GM10847 (cell line): ENCODE measurements around the gene PACS1.

Experiments
- POLR2A ChIP-seq: IDR thresholded peaks from 2 replicates; pipeline ENCODE4 v1.6.1; 2011; ENCODE audit not compliant: insufficient read length; ENCODE audit errors: extremely low read depth

Gene PACS1

DNA sequence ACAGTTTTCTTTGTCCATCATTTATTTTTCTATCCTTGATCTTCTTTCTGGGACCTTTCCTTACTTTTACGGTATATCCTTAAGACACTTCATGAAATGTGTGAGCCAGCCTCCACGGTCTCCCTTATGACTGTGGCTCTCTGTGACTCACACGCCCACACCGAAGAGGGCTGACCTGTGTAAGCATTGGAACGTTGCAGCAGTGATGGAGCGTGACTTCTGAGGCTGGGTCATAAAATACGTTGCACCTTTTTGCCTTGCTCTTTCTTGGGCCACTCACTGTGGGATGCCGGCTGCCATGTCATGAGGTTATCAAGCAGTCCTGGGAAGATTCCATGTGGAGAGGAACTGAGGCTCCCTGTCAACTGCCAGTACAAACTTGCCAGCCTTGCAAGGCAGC, 102.1 kb downstream of the PACS1 start:
- no peak for TF ChIP-seq POLR2A

DNA sequence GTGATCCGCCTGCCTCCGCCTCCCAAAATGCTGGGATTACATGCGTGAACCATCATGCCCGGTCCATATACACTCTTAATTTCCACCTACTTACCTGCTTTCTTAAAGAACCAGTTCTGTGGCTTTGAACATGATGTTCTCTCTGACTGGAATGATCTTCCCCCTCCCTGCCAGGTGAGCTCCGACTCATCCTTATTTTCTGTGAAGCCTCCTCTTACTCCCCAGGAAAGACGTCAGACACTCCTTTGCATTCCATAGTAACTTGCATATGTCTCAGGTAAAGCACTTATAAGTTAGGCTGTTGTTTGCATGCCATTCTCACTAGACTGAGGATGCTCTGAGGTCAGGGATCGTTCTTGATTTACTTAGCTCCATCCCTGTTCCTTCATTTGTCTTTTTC, 106.6 kb downstream of the PACS1 start:
- TF ChIP-seq POLR2A = no peak

DNA sequence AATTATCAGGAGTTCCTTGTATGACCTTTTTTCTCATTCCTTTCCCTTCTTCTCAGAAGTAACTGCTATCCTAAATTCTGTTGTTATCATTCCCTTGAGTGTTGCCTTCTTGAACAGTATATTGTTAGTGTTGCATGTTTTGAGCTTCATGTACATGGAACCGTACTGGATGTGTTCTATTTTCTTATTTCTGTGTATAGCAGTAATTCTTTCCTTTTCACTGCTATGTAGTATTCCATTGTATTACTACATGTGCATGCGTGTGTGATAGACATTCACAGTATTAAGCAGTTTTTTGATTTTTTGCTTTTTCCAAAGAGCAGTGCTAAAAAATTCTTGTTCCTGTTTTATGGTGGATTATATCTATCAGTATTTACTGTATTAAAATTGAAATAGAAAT, 108.1 kb downstream of the PACS1 start:
- TF ChIP-seq POLR2A = no peak

DNA sequence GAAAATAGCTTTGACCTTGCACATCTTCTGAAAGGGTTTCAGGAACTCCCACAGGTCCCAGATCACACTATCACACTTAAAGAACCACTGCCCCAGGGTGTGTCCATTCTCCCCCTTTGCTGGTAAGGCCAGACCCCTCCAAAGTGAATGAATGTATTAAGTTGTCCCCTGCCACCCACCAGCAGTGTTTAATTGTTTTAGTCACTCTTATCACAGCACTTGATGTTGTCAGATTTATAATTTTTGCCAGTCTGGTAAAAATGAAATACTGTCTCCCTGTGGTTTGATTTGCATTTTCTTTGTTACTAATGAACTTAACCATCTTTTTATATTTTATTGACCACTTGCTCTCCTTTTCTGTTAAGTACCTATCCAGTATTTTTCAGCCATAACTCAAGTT, 108.8 kb downstream of the PACS1 start:
- TF ChIP-seq POLR2A = no peak

DNA sequence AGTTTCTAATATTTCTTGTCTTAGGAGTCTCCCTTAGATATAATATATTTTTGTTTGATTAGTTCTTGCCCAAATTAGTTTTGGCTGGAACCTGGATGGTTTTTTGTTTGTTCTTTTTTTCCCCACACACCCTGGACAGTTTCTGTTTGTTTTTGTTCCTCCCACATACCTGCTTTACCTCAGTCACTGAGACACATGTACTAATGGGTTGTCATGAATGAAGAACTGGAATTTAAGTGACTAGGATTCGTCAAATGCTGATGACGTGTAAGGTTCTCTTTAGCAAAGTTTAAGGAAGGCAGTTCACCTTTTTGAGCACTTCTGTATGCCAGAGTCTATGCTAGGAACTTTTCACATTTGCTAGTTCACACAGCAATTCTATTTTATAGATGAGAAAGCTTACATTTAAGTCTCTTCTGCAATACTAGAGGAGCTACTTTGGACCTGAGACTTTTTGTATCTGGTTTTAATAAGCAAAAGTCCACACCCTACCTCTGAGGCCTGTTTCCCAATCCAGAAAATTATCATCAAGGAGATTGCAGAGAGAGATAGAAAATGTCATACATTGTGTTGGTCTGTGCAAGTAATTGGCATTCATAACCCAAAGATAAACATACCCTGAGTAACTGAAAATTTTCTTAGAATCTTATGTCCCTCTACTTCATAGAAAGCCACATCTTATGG, 111.7 kb downstream of the PACS1 start:
- no peak for TF ChIP-seq POLR2A

DNA sequence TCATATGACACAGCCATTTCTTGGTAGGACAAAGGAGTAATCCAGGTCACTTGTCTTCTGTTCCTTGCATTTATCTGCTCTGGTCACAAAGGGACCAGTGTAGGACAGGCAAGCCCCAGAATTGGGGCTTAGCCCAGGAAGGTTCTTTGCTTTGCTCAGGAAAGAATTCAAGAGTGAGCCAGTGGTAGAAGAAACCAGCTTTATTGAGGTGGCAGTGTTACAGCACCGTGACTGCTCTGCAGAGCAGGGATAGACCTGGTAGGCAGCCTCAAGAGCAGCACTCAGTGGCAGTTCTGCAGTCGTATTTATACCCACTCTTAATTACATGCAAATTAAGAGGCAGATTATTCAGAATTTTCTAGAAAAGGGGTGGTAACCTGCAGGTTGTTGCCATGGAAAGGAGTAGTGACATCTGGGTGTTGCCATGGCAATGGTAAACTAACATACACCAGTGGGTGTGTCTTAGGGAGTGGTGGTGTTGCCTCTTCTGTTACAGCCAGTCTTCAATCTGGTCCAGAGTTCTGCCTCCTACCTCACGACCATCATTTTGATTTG, 113.5 kb downstream of the PACS1 start:
- no peak for TF ChIP-seq POLR2A

DNA sequence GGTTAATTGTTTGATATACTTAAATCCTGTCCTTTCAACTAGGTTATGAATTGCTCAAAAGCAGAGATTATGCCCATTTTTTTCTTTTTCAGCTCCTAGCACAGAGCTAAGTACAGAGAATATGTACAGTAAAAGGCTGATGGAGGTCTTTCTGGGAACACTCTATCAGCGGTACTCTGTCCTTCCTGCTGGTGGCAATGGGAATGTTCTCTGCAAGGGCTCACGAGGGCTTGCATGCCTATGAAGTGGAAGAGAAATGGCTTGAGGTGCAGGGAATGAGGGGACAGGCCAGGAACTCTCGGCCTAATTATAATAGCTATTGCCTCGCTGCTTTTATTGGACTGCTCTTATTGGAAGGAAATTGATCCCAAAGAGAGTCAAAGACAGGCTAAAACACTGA, 114.7 kb downstream of the PACS1 start:
- TF ChIP-seq POLR2A = no peak

DNA sequence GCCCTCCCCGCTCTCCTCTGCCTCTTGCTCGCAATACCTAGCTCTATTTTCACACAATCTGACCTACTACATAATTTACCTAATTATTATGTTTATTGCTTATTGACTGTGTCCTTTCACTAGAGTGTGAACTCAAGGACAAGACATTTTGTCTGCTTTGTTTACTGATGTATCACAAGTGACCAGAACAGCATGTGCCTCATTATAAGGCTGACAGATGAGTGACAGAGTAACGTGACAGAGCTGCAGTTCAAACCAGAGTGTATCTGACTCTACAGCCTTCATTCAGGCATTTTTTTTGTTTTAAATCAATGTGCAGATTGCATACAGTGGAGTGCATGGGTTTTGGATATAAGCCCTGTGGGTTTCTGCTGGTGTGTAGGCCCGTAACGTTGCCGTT, 116.4 kb downstream of the PACS1 start:
- no peak for TF ChIP-seq POLR2A

DNA sequence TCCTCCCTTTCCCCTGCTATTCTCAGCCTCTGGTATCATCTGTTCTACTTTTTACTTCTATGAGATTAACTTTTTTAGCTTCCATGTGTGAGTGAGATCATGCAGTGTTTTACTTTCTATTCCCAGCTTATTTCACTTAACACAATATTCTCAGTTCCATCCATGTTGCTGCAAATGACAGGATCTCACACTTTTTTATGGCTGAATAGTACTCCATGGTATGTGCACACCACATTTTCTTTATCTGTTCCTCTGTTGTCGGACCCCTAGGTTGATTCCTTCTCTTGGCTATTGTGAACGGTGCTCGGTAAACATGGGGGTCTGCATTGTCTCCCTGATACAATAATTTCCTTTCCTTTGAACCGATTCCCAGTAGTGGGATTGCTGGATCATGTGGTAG, 117.4 kb downstream of the PACS1 start:
- no peak for TF ChIP-seq POLR2A

DNA sequence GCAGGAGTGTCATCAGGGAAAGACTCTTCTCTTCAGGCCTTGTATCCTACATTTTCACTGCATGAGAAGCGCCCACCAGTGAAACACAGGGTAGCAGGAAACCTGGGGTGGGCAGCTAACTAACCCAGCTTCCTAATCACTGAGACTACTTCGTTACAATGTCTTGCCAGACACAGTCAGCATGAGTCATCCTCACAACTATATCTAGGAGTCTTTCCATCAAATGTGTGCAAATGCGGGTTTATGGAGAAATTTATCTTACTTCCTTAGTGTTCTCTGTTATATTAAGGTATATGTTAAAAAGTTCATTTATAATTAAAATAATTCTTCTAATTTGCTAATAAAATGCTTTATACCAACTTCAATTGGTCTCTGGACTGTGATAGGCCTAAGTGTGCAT, 118.5 kb downstream of the PACS1 start:
- TF ChIP-seq POLR2A = no peak

DNA sequence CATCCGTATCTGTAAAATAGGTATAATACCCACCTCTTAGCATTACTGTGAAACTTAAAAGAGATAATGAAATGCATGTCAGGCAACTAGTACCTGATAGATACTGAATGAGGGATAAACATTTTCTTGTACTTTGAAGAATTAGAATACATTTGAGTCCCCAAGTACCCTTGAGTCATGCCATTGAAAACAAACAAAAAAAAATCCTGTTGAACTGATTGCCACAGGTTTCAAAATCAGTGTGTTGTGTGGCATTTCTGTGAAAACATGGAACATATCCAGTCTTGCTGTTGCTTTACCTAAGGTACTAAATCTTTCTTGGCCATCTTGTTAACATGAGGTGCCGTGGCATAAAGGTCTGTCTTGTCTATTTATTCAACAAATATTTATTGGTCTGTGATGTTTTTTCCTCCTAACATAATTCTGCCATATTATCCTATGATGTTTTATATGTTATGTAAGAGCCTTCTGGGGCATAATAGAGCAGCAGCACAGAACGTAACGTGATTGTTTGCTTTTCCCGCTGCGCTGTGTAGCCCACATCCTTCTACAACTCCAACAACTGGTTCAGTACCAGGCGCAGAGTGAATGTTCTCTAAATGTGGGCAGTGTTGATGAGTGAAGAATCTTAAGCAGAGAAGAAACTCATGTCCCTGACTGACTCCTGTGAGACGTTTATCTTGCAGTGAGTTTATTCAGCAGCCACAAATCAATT, 119.1 kb downstream of the PACS1 start:
- TF ChIP-seq POLR2A = no peak

DNA sequence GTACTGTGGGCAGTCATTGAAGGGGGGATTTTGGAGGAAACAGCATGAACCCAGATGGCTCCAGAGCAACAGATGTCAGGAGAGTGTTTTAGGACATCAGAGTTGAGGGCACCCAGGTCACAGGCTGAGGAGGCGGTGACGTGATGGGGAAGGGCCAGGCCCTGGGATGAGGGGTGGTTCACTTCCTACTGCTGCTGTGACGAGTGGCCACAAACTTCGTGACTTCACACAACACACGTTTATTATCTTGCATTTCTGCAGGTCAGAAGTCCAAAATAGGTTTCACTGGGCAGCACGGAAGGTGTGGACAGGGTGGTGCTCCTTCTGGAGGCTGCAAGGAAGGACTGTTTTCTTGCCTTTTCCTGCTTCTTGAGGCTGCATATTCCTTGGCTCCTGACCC, 120.7 kb downstream of the PACS1 start:
- no peak for TF ChIP-seq POLR2A

DNA sequence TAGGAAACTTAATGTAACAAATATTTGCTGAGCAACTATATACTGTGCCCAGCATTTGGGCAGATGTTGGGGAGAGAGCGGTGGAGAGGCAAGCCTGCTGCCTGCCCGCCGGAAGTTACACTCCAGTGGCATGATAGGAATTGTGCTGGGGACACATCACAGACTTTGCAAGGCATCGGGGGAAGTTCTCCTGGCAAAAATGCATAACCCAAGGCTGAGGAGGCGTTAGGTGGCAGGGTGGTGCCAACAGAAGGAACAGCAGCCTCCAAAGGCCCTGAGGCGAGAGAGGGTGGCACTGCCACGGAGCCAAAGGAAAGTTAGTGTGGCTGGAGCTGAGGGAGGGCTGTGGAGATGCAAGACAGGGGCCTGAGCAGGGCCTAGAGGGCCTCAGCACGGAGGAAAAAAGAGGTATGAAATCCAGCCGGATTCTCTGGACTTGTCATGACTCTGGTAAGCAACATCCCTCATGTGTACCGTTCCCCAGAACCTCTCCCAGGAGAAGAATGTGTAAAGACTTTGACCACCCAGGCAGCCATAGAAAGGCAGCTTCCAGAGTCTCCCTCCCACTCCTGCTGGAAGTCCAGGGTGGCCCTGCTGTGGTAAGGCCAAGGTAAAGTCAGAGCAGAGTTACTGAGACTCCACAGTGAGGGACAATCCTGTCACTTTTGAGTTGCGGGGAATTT, 122.2 kb downstream of the PACS1 start:
- no peak for TF ChIP-seq POLR2A

DNA sequence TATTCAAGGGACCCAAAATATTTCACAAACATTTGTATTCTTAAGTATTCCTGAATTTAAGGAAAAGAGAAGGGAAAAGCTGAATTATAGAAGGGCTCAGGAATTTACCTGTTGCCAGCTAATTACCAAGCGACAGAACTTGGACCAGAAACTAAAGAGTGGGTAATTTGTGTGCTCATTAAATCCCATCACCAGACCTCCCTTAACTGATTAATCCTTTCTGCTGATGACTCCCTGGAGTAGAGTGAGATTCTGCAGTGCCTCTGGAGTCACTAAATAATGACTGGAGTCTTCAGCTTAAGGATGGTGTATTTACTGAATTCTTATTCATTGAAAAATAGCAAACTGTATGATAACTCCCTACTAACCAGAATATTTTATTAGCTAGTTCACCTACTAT, 124.3 kb downstream of the PACS1 start:
- TF ChIP-seq POLR2A = no peak

DNA sequence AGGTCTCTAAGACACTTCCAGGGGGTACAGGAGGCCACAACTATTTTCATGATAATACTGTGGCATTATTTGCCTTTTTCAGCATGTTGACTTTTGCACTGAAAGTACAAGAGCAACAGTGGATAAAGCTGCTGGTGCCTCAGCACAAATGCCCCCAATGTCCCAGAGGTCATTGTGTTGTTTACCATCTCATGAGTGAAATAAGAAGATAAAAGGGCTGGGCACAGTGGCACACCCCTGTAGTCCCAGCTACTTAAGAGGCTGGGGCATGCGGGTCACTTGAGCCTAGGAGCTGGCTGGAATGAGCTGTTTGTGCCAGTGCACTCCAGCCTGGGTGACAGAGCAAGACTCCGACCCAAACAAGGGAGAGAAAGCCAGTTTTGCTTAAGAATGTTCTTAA, 125.8 kb downstream of the PACS1 start:
- TF ChIP-seq POLR2A = no peak

DNA sequence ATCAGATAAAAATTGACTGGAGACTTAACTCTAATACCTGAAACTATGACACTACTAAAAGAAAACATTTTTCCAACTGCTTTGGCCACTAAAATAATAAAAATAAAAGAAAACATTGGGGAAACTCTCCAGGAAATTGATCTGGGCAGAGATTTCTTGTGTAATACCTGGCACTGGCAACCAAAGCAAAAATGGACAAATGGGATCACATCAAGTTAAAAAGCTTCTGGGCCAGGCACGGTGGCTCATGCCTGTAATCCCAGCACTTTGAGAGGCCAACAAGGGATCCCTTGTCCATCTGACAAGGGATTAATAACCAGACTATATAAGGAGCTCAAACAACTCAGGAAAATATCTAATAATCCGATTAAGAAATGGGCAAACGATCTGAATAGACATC, 133.8 kb downstream of the PACS1 start:
- no peak for TF ChIP-seq POLR2A
